Breast epithelium (tissue), 4 donors: ENCODE data around the gene CCER1. TPM values are rescaled to one million over a fixed set of nuclear protein-coding genes. Genes with fewer than 3 reads are reported as not detected.
A peak's percentile ranks its signal among the peaks of the same experiment; 100 is the strongest.

Experiments used
- DNase-seq, 2 donors: peaks; one replicate each; pipeline ENCODE4 v3.0.0-alpha.2; 2019; ENCODE audit warnings: low spot score in 2 of 2
- H3K27ac ChIP-seq, 2 donors: fragments of 200-600 bp; sonication (generic) in 1 of 2; one replicate each; pipeline ENCODE4 v1.5.1; 2016 to 2019; ENCODE audit warnings: mild to moderate bottlenecking in 1 of 2
- H3K27me3 ChIP-seq, 2 donors: fragments of 200-600 bp; sonication (generic) in 1 of 2; one replicate each; pipeline versions ENCODE4 v1.5.1 to v1.6.0; 2017 to 2019; ENCODE audit warnings: control low read depth in 1 of 2, mild to moderate bottlenecking in 1 of 2
- H3K36me3 ChIP-seq: fragments of 200-600 bp; one replicate; pipeline ENCODE4 v1.5.1; 2019
- H3K4me1 ChIP-seq, 2 donors: fragments of 200-600 bp; sonication (generic); one replicate each; pipeline ENCODE4 v1.5.1; 2016 to 2019; ENCODE audit warnings: control low read depth in 1 of 2
- H3K4me3 ChIP-seq, 3 donors: fragments of 200-600 bp; sonication (generic); 1 replicate in 2 of 3; 2 replicates in 1 of 3; pipeline ENCODE4 v1.5.1; 2016 to 2019; ENCODE audit warnings: mild to moderate bottlenecking in 3 of 3, moderate library complexity in 2 of 3
- H3K9me3 ChIP-seq, 2 donors: fragments of 200-600 bp; sonication (generic) in 1 of 2; one replicate each; pipeline ENCODE4 v1.5.1; 2016 to 2019; ENCODE audit warnings: control low read depth in 1 of 2
- POLR2A ChIP-seq: fragments of 450-650 bp; IDR thresholded peaks from one replicate; pipeline ENCODE4 v1.6.1; 2016; ENCODE audit warnings: antibody characterized with exemption, mild to moderate bottlenecking, moderate library complexity
- POLR2AphosphoS5 ChIP-seq, 3 donors: sonication (generic); formaldehyde crosslinking; IDR thresholded peaks; one replicate each; pipeline ENCODE4 v1.6.1; 2017; ENCODE audit warnings: antibody characterized with exemption in 3 of 3
- intact Hi-C: fragments of 100-400 bp; cut with DNase I; formaldehyde crosslinking; loops from one replicate; pipeline ENCODE4 v1.15.1; 2023; ENCODE audit warnings: low total_unique reads
- total RNA-seq, 3 donors: library from RNA; depleted of rRNA; stranded (reverse); fragments of >200 nt; gene quantifications; one replicate each; pipeline ENCODE4 v1.1.0, GENCODE V29; 2016
- TF ChIP-seq, protein P1 (sequence below), 3 donors: fragments of 450-650 bp; IDR thresholded peaks; one replicate each; pipeline ENCODE4 v1.5.1; 2016 to 2017; ENCODE audit warnings: antibody characterized with exemption in 3 of 3, mild to moderate bottlenecking in 3 of 3, moderate library complexity in 3 of 3

The CCER1 gene
- total RNA-seq, 3 donors from 2014 or later = not detected

- Histone ChIP-seq H3K4me3 (no peak overlapping the region), H3K36me3 (no peaks in the 10 kb centered on the region), H3K27me3 (no peaks in the 10 kb centered on the region), H3K4me1 (no peaks in the 10 kb centered on the region), H3K27ac (no peak overlapping the region), H3K9me3 (no peaks in the 10 kb centered on the region)
- no peak for DNase-seq
- intact Hi-C loops = no loop called here
- TF ChIP-seq POLR2AphosphoS5 (IDR thresholded peaks at IDR 0.05) = no peak
- TF ChIP-seq POLR2A = no peak
- TF ChIP-seq, protein P1, sequence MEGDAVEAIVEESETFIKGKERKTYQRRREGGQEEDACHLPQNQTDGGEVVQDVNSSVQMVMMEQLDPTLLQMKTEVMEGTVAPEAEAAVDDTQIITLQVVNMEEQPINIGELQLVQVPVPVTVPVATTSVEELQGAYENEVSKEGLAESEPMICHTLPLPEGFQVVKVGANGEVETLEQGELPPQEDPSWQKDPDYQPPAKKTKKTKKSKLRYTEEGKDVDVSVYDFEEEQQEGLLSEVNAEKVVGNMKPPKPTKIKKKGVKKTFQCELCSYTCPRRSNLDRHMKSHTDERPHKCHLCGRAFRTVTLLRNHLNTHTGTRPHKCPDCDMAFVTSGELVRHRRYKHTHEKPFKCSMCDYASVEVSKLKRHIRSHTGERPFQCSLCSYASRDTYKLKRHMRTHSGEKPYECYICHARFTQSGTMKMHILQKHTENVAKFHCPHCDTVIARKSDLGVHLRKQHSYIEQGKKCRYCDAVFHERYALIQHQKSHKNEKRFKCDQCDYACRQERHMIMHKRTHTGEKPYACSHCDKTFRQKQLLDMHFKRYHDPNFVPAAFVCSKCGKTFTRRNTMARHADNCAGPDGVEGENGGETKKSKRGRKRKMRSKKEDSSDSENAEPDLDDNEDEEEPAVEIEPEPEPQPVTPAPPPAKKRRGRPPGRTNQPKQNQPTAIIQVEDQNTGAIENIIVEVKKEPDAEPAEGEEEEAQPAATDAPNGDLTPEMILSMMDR (IDR thresholded peaks at IDR 0.05) = peak in 1 of 3 donors; percentile 35
Measured at GRCh38 chr12:90940872-90941499, 14.0 kb downstream of the CCER1 start.

DNA sequence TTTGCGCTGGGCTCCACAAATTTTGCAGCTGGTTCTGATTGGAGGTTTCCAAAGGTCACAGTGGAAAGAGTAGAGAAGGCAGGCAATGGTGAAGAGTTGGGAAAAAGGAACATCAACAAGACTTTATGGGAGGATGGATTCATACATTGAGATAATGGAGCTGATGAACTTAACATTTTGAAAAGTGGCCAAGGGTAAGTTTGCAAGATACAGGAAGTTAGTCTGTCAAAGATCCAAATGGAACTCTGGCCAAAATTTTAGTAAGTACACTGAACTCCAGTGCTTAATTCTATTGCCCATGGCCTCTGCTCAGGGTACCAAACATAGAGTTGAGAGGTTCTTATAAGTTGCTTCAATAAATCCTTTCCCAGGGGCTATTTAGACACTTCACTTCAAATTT, 15.6 kb downstream of the CCER1 start:
- TF ChIP-seq, protein P1 (IDR thresholded peaks at IDR 0.05) = no peak
- TF ChIP-seq POLR2AphosphoS5 (IDR thresholded peaks at IDR 0.05) (no peak), POLR2A (no peak)
- intact Hi-C loops = no loop called here
- Histone ChIP-seq H3K9me3 (no peaks in the 10 kb centered on the region), H3K4me1 (no peaks in the 10 kb centered on the region), H3K4me3 (no peak overlapping the region), H3K27me3 (no peaks in the 10 kb centered on the region), H3K36me3 (no peaks in the 10 kb centered on the region), H3K27ac (no peak overlapping the region)
- no peak for DNase-seq

GRCh38 chr12:90938451-90938850, 16.5 kb downstream of the CCER1 start:
- Histone ChIP-seq H3K4me3 (no peak overlapping the region), H3K9me3 (no peaks in the 10 kb centered on the region), H3K27ac (no peak overlapping the region), H3K27me3 (no peaks in the 10 kb centered on the region), H3K4me1 (no peaks in the 10 kb centered on the region), H3K36me3 (no peaks in the 10 kb centered on the region)
- no peak for DNase-seq
- intact Hi-C loops = no loop called here
- no peak for TF ChIP-seq POLR2A
- no peak for TF ChIP-seq POLR2AphosphoS5 (IDR thresholded peaks at IDR 0.05)
- TF ChIP-seq, protein P1 (IDR thresholded peaks at IDR 0.05) = no peak

- H3K4me3 ChIP-seq = no peak overlapping the region
- no peaks in the 10 kb centered on the region for H3K27me3 ChIP-seq
- no peak for DNase-seq
Measured at GRCh38 chr12:90937651-90938050, 17.3 kb downstream of the CCER1 start.

More at GRCh38 chr12:90937651-90938050, 17.3 kb downstream of the CCER1 start:
- Histone ChIP-seq H3K27ac (no peak overlapping the region), H3K36me3 (no peaks in the 10 kb centered on the region), H3K9me3 (no peaks in the 10 kb centered on the region), H3K4me1 (no peaks in the 10 kb centered on the region)
- TF ChIP-seq, protein P1 (IDR thresholded peaks at IDR 0.05) = no peak
- TF ChIP-seq POLR2A (no peak), POLR2AphosphoS5 (IDR thresholded peaks at IDR 0.05) (no peak)
- intact Hi-C loops = loop anchor here (2.0 kb wide), 1 partner anchor 47 kb away; no protein-coding TSS in a partner anchor
